ENCODE data around the gene KATNAL1.
"Not testable (repeated sequence)": the region's sequence is repeated elsewhere in the genome, so short reads cannot be mapped to it uniquely, and the experiment has no call there.

The KATNAL1 gene

DNA sequence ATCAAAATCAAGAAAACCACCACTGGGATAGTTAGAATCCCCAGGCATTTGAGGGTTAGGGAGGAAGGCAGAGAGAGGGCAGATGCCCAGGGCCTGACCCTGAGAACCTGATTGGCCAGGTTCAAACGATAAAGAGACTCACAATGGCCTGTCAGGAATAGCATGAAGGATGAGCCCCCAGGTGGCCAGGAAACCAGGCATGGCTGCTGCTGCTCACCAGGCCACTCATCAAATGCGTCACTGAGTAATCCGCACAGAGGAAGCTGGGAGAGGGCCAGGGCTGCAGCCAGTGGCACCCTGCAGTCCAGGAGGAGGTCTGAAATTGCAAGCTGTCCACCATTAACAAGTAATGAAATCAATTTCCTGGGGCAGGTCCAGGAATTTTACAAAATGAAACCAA lies 111.3 kb downstream of the KATNAL1 start:
- no peak for DNase-seq

DNA sequence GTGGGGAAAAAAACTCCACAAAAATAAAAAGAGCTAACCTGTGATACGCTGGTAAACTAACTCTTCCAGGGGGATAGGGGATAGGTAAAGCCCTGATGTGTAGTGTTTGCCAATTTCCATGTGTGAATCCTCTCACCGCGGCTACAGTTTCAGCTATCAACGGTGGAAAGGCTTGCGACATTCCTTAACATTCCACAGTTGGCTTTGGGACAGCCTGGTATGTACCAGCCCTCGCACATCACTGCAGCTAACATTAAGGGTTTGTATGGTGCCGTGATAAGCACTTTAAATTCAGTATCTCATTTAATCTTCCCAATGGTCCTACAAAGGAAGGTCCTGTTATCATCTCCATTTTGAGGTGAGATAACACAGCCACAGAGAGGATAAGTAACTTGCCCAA lies 112.4 kb downstream of the KATNAL1 start:
- no peak for DNase-seq

- DNase-seq = no peak
These were observed 113.8 kb downstream of the KATNAL1 start for GRCh38 chr13:30193279-30194234.

GRCh38 chr13:30192320-30193093 lies 114.8 kb downstream of the KATNAL1 start:
- no peak for DNase-seq

GRCh38 chr13:30191491-30192100 lies 115.8 kb downstream of the KATNAL1 start:
- no peak for DNase-seq

DNA sequence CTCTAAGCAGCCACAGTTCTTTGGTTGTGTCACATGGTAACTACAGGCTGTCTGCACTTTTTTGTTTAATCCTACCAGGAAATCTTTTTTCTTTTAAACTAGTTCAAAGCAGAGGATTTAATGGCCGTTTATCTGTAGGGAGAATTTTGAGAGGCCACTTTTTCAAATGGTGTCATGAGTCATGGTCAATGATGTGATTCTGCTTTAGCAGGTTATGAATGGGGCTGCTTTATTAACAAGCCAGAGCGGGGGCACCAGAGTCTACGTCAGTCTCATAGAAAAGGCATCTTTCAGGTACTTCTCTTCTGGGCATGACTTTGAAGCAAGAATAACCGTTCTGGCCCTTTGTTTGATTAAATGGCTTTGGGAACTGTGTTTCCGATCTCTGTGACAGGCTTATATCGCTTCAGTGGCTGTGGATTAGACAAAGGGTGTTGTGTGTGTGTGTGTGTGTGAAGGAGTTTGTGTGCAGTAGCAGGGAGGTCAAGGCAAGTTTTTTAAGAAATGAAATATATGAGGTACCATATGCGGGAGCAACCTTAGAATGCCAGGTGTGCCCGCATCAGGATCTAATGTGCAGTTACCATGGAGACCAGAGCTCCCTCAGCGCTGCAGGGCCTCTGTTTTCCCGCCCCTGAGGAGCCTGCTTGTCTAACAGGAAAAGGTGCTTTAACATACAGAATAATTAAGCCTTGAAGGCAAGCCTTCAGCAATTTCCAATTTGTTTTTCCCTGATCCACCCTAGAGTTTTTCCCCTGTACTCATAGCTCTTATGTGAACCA lies 120.5 kb downstream of the KATNAL1 start:
- DNase-seq = no peak

DNA sequence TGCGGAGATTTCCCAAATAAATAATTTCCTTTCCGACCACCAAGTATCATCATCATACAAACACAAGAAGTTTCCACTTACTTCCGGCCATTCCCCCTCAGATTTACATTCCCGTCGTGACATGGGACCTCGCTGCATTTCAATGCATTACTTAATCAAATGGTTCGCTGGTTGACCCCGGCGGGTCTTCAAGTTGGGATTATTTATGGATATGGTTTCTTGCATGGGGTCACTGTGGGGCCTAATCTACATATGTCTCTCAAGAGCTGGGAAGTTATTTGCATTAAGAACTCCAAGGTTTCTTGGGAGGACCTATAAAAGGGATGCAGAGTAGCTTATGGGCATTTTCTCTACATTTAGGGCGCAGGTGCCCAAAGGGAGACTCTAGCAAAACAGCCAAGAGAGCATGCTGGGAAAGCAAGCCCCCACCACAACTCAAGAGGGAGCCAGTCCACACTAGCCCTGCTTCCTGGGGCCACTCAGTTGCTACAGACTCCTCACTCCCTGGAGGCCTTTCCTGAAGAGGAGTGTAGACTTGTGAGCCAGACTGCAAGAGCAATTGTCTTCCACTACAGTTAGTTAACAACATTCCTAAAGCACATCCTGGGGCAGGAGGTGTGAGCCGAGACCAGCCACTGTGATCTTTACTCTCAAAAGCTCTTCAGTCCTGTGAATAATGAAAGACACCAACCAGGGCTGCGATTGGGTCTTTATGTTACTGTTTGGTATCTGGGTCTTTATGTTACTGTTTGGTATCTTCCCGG lies 125.3 kb downstream of the KATNAL1 start:
- DNase-seq = no peak

GRCh38 chr13:30179597-30180276 lies 127.6 kb downstream of the KATNAL1 start:
- no peak for DNase-seq

DNA sequence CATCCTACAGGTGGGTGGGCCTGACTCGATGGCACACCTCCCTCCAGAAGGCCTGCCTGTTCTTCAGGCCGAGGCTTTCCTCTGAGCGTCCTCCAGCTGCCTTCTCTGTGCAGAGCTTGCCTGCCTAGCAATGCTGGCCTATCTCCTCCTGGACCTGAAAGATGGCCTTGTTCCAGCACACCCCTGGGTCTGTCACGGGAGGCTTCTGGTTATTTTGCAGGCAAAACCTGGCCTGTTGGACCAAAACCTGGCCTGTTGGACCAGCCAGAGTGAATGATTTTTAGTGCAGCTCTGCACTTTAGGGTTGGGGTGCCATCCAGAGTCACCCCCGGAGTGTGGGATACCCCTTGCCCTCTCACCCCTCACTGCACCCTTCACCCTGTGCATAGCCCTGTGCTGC lies 128.4 kb downstream of the KATNAL1 start:
- DNase-seq = no peak

GRCh38 chr13:30175166-30175565 lies 132.2 kb downstream of the KATNAL1 start:
- DNase-seq = no peak

DNA sequence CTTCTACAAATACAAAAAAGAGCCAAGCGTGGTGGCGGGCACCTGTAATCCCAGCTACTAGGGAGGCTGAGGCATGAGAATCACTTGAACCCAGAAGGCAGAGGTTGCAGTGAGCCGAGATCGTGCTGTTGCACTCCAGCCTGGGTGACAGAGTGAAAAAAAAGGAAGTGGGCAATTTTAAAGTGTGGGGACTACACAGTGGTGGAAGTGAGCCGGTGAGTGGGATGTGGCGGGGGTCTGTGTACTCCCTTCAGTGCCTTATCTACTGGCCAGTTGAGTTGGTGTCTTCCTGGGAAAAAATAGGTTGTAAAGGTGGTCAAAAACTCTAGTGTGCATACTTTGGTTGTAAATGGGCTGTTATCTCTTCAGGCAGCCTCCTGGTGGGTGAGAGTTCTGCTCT lies 133.1 kb downstream of the KATNAL1 start:
- not testable (repeated sequence) for DNase-seq

DNA sequence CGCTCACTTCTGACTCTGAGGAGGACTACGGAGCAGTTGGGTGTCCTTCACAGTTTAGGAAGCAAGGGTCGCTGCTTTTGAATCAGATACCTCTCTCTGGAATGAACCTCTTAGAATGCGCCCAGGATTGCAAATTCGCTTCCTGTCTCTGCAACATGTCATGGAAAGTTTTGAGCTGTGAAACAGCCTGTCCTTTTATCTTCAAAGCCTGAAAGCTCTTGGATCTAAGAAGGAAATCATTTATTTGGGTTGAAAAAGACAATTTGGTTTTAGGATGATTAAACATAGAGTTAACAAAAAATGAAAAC lies 134.1 kb downstream of the KATNAL1 start:
- DNase-seq = no peak

- no peak for DNase-seq
These were observed 134.6 kb downstream of the KATNAL1 start for GRCh38 chr13:30172593-30173302.

- no peak for DNase-seq
These were observed 136.8 kb downstream of the KATNAL1 start for GRCh38 chr13:30170569-30170968.

- no peak for DNase-seq
These were observed 137.9 kb downstream of the KATNAL1 start for GRCh38 chr13:30169442-30169841.

DNA sequence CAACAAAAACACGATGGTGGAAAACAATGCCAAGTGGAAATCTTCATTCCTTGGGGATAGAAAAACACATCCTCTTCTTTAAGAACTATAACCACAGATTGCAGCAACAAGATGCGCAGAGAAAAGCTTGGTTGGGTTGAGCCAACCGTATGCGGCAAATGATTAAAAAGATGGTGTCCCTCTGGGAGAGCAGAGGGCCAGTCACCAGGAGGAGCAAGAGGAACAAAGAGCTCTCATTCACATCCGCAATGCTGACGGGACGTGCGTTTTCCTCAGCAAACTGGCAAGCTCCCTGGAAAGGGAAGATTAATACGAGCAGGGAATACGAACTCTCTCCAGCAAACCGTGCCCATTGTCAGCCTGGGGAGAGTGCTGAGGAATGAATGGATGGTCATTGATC lies 141.6 kb downstream of the KATNAL1 start:
- no peak for DNase-seq

GRCh38 chr13:30165071-30165470 lies 142.3 kb downstream of the KATNAL1 start:
- no peak for DNase-seq

GRCh38 chr13:30164146-30164545 lies 143.2 kb downstream of the KATNAL1 start:
- no peak for DNase-seq

DNA sequence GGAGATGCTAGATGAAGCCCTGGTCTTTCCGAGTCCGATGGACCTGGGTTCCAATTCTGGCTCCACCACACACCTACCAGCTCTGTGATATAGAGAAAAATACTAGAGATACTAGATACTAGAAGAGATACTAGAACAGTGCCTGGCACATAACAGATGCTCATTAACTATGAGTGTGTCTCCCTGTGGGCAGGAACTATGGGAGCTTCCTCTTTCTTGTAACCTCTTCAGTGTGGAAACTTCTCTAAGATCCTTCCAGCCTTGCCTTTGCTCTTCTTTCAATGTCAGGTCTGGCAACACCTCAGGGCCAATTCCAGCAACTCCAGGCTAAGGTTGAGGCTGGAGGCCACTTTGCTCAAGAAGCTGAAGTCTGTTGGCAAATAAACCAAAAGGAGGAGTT lies 143.9 kb downstream of the KATNAL1 start:
- DNase-seq = no peak

- DNase-seq = peak; percentile 56
These were observed 147.9 kb downstream of the KATNAL1 start for GRCh38 chr13:30159446-30159839.
